Measurements from ENCODE around the gene SSH2.
"Not testable (repeated sequence)": the region's sequence is repeated elsewhere in the genome, so short reads cannot be mapped to it uniquely, and the experiment has no call there.

SSH2 gene

GRCh38 chr17:29782917-29783316 lies 147.1 kb downstream of the SSH2 start:
- DNase-seq (ENCODE audit: low read depth in 3 of 3) = no peak

- DNase-seq (ENCODE audit: low read depth in 3 of 3) = not testable (repeated sequence)
Observed at GRCh38 chr17:29779812-29780190, 150.2 kb downstream of the SSH2 start.

GRCh38 chr17:29778956-29779811 lies 150.8 kb downstream of the SSH2 start:
- DNase-seq (ENCODE audit: low read depth in 3 of 3) = peak; percentile 60 to 76 (median 72)

GRCh38 chr17:29777663-29778062 lies 152.4 kb downstream of the SSH2 start:
- no peak for DNase-seq (ENCODE audit: low read depth in 3 of 3)

- no peak for DNase-seq (ENCODE audit: low read depth in 3 of 3)
Observed at GRCh38 chr17:29776026-29776425, 154.0 kb downstream of the SSH2 start.

- no peak for DNase-seq (ENCODE audit: low read depth in 3 of 3)
Observed at GRCh38 chr17:29772981-29773380, 157.0 kb downstream of the SSH2 start.

GRCh38 chr17:29771546-29771945 lies 158.5 kb downstream of the SSH2 start:
- DNase-seq (ENCODE audit: low read depth in 3 of 3) = no peak

GRCh38 chr17:29769225-29769624 lies 160.8 kb downstream of the SSH2 start:
- DNase-seq (ENCODE audit: low read depth in 3 of 3) = no peak

GRCh38 chr17:29766796-29767327 lies 163.2 kb downstream of the SSH2 start:
- DNase-seq (ENCODE audit: low read depth in 3 of 3) = no peak

GRCh38 chr17:29764748-29765147 lies 165.3 kb downstream of the SSH2 start:
- no peak for DNase-seq (ENCODE audit: low read depth in 3 of 3)

GRCh38 chr17:29764217-29764616 lies 165.8 kb downstream of the SSH2 start:
- DNase-seq (ENCODE audit: low read depth in 3 of 3) = no peak

GRCh38 chr17:29763273-29763672 lies 166.8 kb downstream of the SSH2 start:
- DNase-seq (ENCODE audit: low read depth in 3 of 3) = no peak

GRCh38 chr17:29761040-29761761 lies 168.8 kb downstream of the SSH2 start:
- DNase-seq (ENCODE audit: low read depth in 3 of 3) = peak; percentile 65 to 75 (median 75)

- peak in 2 of 3 experiments; percentile 23 to 28 for DNase-seq (ENCODE audit: low read depth in 3 of 3)
Observed at GRCh38 chr17:29760279-29761039, 169.6 kb downstream of the SSH2 start.

GRCh38 chr17:29758255-29758654 lies 171.8 kb downstream of the SSH2 start:
- no peak for DNase-seq (ENCODE audit: low read depth in 3 of 3)

GRCh38 chr17:29757788-29758187 lies 172.2 kb downstream of the SSH2 start:
- no peak for DNase-seq (ENCODE audit: low read depth in 3 of 3)

- DNase-seq (ENCODE audit: low read depth in 3 of 3) = no peak
Observed at GRCh38 chr17:29753845-29754439, 176.1 kb downstream of the SSH2 start.

- DNase-seq (ENCODE audit: low read depth in 3 of 3) = no peak
Observed at GRCh38 chr17:29749045-29749825, 180.8 kb downstream of the SSH2 start.

GRCh38 chr17:29748400-29748799 lies 181.6 kb downstream of the SSH2 start:
- DNase-seq (ENCODE audit: low read depth in 3 of 3) = no peak

- no peak for DNase-seq (ENCODE audit: low read depth in 3 of 3)
Observed at GRCh38 chr17:29747660-29748059, 182.4 kb downstream of the SSH2 start.

GRCh38 chr17:29746669-29747068 lies 183.4 kb downstream of the SSH2 start:
- DNase-seq (ENCODE audit: low read depth in 3 of 3) = no peak

Data from stimulated activated CD4-positive, alpha-beta T cell treated with anti-CD3 and anti-CD28 coated beads, TNF-alpha, amount 100 ng/mL, for 4 hours (primary cell).